GM13977 (cell line): ENCODE results near the gene FSCN2.

Experiments used
- DNase-seq: peaks from one replicate; pipeline ENCODE4 v3.0.0; 2012; ENCODE audit warnings: low spot score
- CTCF ChIP-seq: IDR thresholded peaks from 2 replicates; pipeline ENCODE4 v1.5.1; 2012; ENCODE audit warnings: mild to moderate bottlenecking, control low read depth; ENCODE audit not compliant: insufficient read depth; ENCODE audit errors: extremely low read depth, missing control alignments
- in situ Hi-C: fragments of 300-500 bp; cut with MboI; formaldehyde crosslinking; loops from one replicate; pipeline ENCODE4 v1.12.0; 2022; ENCODE audit warnings: low sequenced_read_pairs, low pct_unique_long_range_greater_than_20kb, mixed read lengths, inconsistent platforms; ENCODE audit not compliant: unreplicated experiment

FSCN2 gene

GRCh38 chr17:81544281-81544974 lies 16.3 kb downstream of the FSCN2 start:
- DNase-seq: no peak
- TF ChIP-seq CTCF: no peak
- in situ Hi-C loops: no loop called here

GRCh38 chr17:81545160-81545949 lies 17.2 kb downstream of the FSCN2 start:
- in situ Hi-C loops: no loop called here
- TF ChIP-seq CTCF: no peak
- DNase-seq: no peak

- no peak for TF ChIP-seq CTCF
- DNase-seq: no peak
- in situ Hi-C loops: no loop called here
These were observed 18.9 kb downstream of the FSCN2 start for GRCh38 chr17:81546906-81547613.

- in situ Hi-C loops: no loop called here
- TF ChIP-seq CTCF: no peak
- DNase-seq: no peak
These were observed 19.4 kb downstream of the FSCN2 start for GRCh38 chr17:81547614-81547982.

- TF ChIP-seq CTCF: no peak
- in situ Hi-C loops: no loop called here
- no peak for DNase-seq
These were observed 20.9 kb downstream of the FSCN2 start for GRCh38 chr17:81549031-81549557.

GRCh38 chr17:81549826-81550225 lies 21.6 kb downstream of the FSCN2 start:
- in situ Hi-C loops: no loop called here

More at GRCh38 chr17:81549826-81550225, 21.6 kb downstream of the FSCN2 start:
- no peak for TF ChIP-seq CTCF
- DNase-seq: no peak
